GM21723 (cell line): Measurements from ENCODE around the gene YAP1.
A peak's percentile ranks its signal among the peaks of the same experiment; 100 is the strongest.

ENCODE experiments used
- ATAC-seq: cut with Tn5 transposase; IDR thresholded peaks from one replicate; pipeline ENCODE4 v1.9.1; 2021; ENCODE audit warnings: mild to moderate bottlenecking, moderate library complexity; ENCODE audit not compliant: unreplicated experiment

Gene YAP1

GRCh38 chr11:102109896-102110760, at the start of gene YAP1:
TSS of gene YAP1 (plus strand) at chr11:102110447. CDS start at chr11:102110849, 402 bp downstream.
- peak; percentile 92 for ATAC-seq

- no peak for ATAC-seq
Measured at GRCh38 chr11:102061276-102061675, 49.0 kb upstream of the YAP1 start.

DNA sequence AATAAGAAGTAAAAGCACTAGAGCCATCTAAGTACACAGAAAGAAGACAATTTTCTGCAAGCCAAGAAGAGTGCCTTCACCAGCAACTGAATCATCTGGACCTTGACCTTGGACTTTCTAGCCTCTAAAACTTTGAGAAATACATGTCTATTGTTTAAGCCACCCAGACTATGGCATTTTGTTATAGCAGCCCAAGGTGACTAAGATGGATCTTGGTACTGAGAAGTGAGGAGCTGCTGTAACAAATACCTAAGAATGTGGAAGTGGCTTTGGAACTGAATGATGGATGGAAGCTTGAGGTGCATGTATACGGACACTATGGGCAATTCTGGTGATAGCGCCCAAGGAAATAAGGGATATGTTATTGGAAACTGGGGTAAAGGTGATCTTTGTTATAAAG, 48.1 kb upstream of the YAP1 start:
- no peak for ATAC-seq

- no peak for ATAC-seq
Measured at GRCh38 chr11:102064316-102064715, 45.9 kb upstream of the YAP1 start.

DNA sequence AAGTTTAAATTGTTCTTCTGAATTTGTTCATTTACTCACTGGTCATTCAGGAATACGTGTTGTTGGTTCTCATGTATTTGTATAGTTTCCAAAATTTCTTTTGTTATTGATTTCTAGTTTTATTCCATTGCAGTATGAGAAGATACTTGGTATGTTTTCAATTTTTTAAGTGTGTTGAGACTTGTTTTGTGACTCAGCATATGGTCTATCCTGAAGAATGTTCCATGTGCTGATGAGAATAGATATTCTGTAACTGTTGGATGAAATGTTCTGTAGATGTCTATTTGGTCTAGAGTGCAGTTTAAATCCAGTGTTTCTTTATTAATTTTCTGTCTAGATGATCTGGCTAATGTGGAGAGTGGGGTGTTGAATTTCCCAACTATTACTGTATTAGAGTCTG, 39.5 kb upstream of the YAP1 start:
- ATAC-seq: no peak

- ATAC-seq: no peak
Measured at GRCh38 chr11:102071497-102072472, 38.5 kb upstream of the YAP1 start.

- no peak for ATAC-seq
Measured at GRCh38 chr11:102073253-102073652, 37.0 kb upstream of the YAP1 start.

DNA sequence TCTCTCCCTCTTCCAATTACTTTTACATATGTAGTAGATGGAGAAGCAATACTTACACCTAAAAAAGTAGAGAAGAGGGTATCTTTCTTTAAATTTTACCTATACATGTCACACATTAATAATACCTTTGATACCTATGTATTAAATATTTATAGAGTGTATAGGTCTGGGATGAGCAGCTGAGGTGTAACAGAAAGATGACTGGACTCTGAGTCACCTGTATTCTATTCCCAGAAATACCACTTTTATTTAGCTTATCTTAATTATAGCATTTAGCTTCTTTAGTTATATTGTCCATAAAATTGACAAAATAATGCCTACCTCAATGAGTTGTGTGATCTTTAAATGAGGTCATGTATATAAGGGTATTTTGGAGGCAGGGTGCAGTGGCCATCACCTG, 30.6 kb upstream of the YAP1 start:
- no peak for ATAC-seq

DNA sequence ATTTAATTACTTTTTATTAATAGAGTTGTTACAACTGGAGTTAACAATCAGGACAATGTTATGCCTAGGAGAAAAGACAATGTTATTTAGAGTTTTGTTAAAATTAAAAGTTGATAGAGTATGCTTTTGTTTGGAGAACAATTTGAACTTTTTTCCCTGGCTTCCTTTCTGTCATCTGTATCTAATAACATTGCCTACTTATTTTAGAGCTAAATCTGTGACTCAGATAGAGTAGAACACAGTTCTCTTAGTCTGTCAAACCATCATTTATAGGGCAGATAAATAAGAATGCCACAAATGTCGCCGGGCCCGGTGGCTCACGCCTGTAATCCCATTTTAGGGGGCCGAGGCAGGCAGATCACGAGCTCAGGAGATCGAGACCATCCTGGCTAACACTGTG, 28.9 kb upstream of the YAP1 start:
- ATAC-seq: no peak

GRCh38 chr11:102085864-102086551, 24.2 kb upstream of the YAP1 start:
- no peak for ATAC-seq

GRCh38 chr11:102097186-102097585, 13.1 kb upstream of the YAP1 start:
- no peak for ATAC-seq

DNA sequence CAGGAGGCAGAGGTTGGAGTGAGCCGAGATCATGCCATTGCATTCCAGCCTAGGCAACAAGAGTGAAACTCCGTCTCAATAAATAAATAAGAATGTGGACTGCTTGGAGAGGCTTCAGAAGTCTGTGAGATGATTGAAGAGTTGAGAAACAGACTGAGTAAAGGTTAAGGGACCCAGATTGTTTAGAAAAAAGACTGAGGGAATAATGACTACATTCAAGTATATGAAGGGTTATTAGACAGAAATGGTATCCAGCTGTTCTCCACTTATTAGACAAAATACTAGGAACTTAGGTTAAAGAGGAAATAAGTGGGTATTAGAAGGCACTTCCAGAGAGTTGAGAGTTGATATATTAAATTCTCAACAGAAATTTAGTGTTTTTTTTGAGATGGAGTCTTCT, 10.5 kb upstream of the YAP1 start:
- no peak for ATAC-seq

- ATAC-seq: no peak
Measured at GRCh38 chr11:102108734-102109440, 1.4 kb upstream of the YAP1 start.

- no peak for ATAC-seq
Measured at GRCh38 chr11:102110761-102111010, 439 bp downstream of the YAP1 start.

DNA sequence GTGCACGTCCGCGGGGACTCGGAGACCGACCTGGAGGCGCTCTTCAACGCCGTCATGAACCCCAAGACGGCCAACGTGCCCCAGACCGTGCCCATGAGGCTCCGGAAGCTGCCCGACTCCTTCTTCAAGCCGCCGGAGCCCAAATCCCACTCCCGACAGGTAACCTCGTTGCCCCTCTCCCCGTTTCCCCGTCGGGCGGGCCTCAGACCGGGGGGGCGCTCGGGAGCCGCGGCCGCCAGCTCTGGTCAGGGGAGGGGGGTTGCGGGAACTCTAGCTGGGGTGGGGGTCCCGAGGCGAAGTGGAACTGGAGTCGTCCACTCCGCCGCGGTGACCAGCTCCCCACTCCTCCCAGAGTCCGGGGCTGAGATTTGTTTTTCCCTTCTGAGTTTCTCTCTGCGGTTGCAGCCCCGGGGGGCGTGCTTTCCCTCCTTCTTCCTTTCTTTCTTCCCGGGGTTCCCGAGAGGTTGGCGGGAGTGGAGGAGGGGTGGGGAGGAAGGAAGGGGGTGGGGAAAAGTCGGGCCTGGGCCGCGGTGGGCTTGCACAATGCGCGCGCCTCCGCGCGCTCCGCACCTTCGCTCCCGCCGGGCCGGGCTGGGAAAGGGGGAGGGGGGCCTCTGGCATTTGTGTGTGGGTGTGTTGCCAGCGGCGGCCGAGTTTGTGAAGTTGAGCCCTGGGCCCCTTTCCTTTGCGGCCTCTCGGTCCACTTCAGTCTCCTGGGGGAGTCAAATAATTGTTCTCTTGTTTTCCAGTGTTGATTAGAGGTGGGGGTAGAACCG, 952 bp downstream of the YAP1 start:
- ATAC-seq: peak; percentile 35

- ATAC-seq: no peak
Measured at GRCh38 chr11:102111787-102112508, 1.7 kb downstream of the YAP1 start.

- ATAC-seq: no peak
Measured at GRCh38 chr11:102112509-102112821, 2.2 kb downstream of the YAP1 start.

DNA sequence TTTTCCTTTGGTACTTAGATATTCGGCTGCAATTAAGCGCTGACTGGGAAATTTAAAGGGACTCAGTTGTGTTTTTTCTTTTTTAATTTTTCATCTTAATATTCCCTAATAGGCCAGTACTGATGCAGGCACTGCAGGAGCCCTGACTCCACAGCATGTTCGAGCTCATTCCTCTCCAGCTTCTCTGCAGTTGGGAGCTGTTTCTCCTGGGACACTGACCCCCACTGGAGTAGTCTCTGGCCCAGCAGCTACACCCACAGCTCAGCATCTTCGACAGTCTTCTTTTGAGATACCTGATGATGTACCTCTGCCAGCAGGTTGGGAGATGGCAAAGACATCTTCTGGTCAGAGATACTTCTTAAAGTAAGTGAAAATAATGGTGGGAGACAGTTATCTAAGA, 3.8 kb downstream of the YAP1 start:
- no peak for ATAC-seq

DNA sequence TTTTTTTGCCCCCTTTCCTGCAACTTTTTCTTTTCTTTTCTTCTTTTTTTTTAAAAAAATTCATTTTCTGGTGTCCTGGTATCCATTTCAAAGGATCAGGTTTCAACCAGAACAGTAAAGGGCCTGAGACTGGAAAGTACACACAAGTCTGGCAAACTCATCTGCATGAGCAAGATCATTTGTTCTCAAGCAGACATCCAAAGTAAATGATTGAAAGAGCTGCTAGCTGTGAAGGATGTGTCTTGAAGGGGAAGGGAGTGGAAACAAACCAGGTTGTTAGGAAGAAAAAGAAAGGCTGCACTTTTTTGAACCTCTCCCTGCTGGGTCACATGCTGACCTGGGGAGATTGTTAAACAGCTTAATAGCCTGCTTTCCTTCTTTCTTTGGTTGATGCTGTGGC, 5.3 kb downstream of the YAP1 start:
- no peak for ATAC-seq
